H7 (cell line): ENCODE results near the gene NEU4. TPM values are rescaled to one million over a fixed set of nuclear protein-coding genes. Genes with fewer than 3 reads are reported as not detected.
A peak's percentile ranks its signal among the peaks of the same experiment; 100 is the strongest.
"Not testable (repeated sequence)": the region's sequence is repeated elsewhere in the genome, so short reads cannot be mapped to it uniquely, and the experiment has no call there.

Source experiments
- DNase-seq: peaks from one replicate; pipeline ENCODE4 v3.0.0; 2012
- H3K27me3 ChIP-seq: 2 replicates; pipeline ENCODE4 v1.6.0; 2011; ENCODE audit warnings: mild to moderate bottlenecking, low read length; ENCODE audit not compliant: control insufficient read depth, insufficient read depth
- H3K36me3 ChIP-seq: replicated peaks from 2 replicates; pipeline ENCODE4 v1.5.1; 2011; ENCODE audit warnings: low read length; ENCODE audit not compliant: control insufficient read depth, insufficient read depth
- H3K4me3 ChIP-seq: 2 replicates; pipeline ENCODE4 v1.5.1; 2011; ENCODE audit warnings: low read depth, mild to moderate bottlenecking, control low read depth, low read length, moderate library complexity; ENCODE audit not compliant: insufficient read depth
- total RNA-seq: library from RNA; depleted of rRNA; stranded (reverse); fragments of >200 nt; shearing (Covaris generic); gene quantifications from 2 replicates; pipeline ENCODE4 v1.2.3, GENCODE V29; 2014

NEU4 gene
- total RNA-seq, 1 experiment from 2014 or later: not detected

- peak; percentile 90 for DNase-seq
- H3K36me3 ChIP-seq: no peaks in the 10 kb centered on the region
- peaks cover 12% of the 10 kb centered on the region; the same call in 1 of the 2 replicates for H3K27me3 ChIP-seq
- H3K4me3 ChIP-seq: no peak overlapping the region
Measured at GRCh38 chr2:241801611-241802420, 7.2 kb upstream of the NEU4 start.

DNA sequence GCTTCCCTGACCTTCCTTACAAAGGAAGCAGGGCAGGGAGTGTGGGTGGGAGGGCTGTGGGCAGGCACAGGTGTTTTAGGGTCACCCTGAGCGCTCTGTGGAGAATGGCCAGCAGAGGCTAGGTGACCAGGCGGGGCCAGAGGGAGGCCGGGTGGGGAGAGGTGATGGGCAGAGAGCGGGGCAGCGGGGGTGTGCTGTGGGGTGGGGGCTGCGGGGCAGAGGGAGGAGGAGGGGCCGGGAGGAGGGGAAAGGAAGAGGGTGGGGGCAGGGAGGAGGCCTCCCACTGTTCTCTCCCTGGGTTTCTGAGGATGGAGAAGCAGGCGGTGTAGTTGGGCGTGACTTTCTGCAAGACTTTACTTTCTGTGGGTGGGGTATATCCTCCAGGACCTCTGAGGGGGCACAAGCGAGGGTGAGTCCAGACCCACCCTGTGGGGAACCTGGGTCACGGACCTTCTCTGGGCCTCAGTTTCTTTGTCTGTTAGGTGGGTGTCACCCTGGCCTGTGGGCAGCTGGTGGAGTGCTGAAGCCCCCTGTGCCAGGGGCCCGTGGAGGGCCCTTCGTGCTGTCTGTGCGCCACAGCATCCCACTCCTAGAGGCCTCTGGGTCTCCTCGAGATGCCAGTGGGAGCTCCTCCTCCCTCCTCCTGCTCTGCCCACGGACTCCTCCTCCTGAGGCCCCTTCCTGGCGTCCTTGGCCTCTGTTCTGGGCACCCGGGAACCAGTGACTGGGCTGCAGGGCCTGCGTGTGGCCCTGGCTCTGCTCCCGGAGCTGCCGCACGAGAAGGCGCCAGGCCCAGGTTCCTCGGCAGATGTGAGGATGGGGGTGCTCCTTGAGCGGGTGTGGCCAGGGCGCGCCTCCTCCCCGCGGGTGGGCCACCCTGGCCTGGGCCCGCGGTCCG, 6.3 kb upstream of the NEU4 start:
- H3K4me3 ChIP-seq: no peak overlapping the region
- peak; percentile 48 for DNase-seq

GRCh38 chr2:241803387-241804325, 5.3 kb upstream of the NEU4 start:
- DNase-seq: peak; percentile 64
- H3K36me3 ChIP-seq: no peaks in the 10 kb centered on the region

More for the DNA sequence above, 6.3 kb upstream of the NEU4 start:
- no peaks in the 10 kb centered on the region for H3K36me3 ChIP-seq
- peaks cover 12% of the 10 kb centered on the region; the same call in 1 of the 2 replicates for H3K27me3 ChIP-seq

DNA sequence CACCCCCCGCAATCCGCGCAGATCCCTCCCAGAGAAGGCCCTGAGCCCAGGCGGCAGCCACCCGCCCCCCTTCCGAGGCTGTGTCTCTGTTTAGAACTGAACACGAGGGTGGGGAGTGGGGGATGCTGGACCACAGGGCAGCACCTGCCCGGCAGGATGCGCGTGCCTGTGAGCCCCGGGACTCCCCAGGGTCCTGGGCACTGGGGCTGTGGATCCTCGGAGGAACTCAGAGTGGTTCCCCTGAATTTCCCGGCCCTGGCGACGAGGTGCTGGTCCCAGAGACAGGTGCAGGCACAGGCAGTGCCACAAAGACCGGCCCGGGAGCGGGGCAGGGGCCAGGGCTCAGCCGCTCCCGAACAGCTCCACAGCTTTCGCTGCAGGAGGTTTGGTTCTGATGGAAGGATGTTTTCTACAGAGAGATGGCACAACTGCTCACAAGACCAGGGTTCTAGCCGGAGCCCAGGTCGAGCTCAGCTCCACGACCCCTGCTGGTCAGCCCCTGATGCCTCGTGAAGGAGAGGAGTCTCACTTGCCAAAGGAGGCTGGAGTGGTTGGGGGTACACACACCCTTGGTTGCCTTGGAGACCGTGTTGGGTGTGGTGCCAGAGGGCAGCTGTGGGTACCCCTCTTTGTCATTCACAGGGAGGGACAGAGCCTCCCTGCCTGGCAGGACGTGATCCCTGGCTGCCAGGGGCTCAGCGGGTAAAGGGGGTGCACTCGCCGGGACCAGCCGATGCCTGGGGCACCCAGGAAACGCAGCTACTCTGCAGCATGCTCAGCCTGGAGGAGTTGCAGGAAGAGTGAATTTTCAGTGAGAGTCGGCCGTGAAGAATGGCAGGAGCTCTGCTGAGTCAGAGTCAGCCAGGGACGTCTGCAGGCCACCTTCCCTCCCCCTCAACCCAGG, 4.4 kb upstream of the NEU4 start:
- Histone ChIP-seq H3K4me3 (peak overlapping the region; percentile 17; the same call in 1 of the 2 replicates), H3K27me3 (peaks cover 12% of the 10 kb centered on the region; the same call in 1 of the 2 replicates), H3K36me3 (no peaks in the 10 kb centered on the region)
- DNase-seq: peak; percentile 76

More at GRCh38 chr2:241803387-241804325, 5.3 kb upstream of the NEU4 start:
- Histone ChIP-seq H3K27me3 (peaks cover 12% of the 10 kb centered on the region; the same call in 1 of the 2 replicates), H3K4me3 (peak overlapping the region; percentile 17; the same call in 1 of the 2 replicates)

DNA sequence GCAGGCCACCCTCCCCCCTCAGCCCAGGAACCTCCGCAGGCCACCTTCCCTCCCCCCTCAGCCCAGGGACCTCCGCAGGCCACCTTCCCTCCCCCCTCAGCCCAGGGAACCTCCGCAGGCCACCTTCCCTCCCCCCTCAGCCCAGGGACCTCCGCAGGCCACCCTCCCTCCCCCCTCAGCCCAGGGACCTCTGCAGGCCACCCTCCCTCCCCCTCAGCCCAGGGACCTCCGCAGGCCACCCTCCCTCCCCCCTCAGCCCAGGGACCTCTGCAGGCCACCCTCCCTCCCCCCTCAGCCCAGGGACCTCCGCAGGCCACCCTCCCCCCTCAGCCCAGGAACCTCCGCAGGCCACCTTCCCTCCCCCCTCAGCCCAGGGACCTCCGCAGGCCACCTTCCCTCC, 2.8 kb upstream of the NEU4 start:
- not testable (repeated sequence) for H3K4me3 ChIP-seq, DNase-seq, H3K36me3 ChIP-seq
- peaks cover 12% of the 10 kb centered on the region; the same call in 1 of the 2 replicates for H3K27me3 ChIP-seq

DNA sequence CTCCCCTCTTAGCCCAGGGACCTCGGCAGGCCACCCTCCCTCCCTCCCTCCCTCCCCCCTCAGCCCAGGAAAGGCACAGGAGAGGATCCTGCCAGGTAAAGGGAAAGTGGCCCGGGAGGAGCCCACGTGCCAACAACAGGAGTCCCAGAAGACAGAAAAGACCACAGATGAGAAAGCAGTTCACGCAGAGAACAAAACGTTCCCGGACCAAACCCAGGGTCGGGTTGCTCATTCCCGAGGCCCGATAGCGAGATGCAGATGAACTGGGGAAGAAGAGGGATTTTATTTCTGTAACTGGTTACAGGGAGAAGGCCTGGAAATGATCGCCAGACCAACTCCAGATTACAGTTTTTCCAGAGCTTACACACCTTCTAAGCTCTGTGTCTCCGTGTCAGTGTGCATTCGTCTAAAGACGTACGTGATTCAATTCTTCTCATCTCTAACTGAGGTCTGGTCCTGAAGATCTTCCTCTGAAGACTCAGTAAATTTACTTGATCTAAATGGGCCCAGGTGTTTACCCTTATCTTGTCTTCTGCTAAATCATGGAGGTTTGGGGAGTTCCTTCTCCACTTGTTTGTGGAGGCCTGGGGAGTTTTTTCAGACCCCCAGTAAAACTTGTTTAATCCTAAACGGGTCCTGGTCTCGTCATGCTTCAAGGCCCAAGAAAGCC, 807 bp upstream of the NEU4 start:
- DNase-seq: peak; percentile 73
- no peak overlapping the region for H3K4me3 ChIP-seq
- H3K27me3 ChIP-seq: peaks cover 10% of the 10 kb centered on the region; the same call in 1 of the 2 replicates
- no peaks in the 10 kb centered on the region for H3K36me3 ChIP-seq

DNA sequence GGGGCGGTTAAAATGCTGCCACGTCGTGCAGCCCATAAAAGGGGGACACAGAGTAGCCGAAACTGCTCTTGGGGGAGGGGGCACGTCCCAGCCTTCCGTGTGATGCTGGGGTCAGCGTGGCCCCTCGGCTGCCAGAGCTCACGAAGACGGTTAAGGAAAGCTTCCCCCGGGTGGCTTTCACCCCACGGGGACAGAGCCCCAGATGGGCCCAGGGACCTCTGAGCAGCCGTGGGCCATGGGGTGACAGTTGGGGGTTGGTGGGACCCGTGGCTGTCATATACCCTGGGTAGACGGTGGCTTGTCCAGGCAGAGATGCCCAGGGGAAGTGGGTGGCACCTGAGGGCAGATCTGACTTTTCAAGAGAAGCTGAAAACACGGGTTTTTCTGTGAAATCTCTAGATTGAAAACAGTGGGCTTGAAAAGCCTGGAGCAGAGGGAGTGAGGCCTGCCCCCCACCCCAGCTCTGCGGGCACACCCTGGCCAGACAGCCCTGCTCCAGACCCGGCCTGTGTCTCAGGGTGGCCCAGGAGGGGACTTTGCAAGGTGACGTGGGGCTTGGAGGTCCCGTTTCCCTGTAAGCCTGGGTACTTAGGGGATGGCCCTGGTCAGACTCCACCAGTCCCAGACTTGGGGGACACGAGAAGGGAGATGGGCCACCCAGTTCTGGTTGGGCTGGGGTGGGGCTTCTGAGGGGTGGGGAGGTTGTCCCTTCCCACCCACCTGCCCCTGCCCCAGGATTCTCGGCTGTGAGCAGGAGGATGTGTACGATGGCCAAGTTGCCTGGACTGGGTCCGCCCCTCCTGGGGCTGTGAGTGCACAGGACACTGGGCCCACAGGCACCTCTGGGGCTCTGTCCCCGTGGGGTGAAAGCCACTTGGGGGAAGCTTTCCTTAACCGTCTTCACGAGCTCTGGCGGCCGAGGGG, 652 bp downstream of the NEU4 start:
- no peak overlapping the region for H3K4me3 ChIP-seq
- peak; percentile 68 for DNase-seq
- H3K27me3 ChIP-seq: no peaks in the 10 kb centered on the region
- no peaks in the 10 kb centered on the region for H3K36me3 ChIP-seq

- Histone ChIP-seq H3K4me3 (no peak overlapping the region), H3K36me3 (no peaks in the 10 kb centered on the region), H3K27me3 (no peaks in the 10 kb centered on the region)
- DNase-seq: peak; percentile 68
Measured at GRCh38 chr2:241810307-241811200, 1.6 kb downstream of the NEU4 start.

DNA sequence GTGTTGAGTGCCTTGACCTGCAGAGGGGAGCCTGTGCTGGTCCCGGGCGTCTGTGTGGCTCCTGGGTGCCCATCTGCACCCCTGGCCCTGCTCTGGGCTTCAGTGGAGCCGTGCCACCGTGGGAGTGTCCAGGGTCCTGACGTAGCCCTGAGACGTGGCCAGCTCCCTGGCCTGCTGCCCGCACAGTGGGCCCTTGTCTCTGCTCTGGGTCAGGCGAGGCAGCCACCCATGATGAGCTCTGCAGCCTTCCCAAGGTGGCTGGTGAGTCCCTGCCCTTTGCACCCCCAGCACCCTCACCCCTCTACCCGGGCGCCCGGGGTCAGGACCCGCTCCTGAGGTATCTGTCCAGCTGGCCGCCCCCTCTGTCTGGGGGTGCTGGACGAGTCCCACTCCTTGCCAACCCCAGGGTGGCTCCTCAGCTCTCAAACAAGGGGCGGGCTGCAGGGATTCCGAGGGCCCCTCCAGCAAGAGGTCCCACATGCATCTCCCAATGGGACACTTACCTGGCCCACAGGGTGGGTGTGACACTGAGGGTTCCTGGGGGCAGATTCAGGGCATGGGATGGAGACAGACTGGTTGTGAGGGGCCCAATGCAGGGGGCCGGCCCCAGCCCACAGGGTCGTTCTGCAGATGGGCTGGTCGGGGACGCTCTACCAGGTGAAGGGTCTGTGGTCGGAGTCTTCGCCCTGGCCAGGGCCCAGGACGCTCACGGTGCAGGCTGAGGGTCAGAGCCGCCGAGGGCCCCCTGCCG, 2.4 kb downstream of the NEU4 start:
- no peaks in the 10 kb centered on the region for H3K27me3 ChIP-seq
- no peak overlapping the region for H3K4me3 ChIP-seq
- H3K36me3 ChIP-seq: no peaks in the 10 kb centered on the region
- DNase-seq: peak; percentile 65

- peak; percentile 60 for DNase-seq
- H3K27me3 ChIP-seq: no peaks in the 10 kb centered on the region
- no peaks in the 10 kb centered on the region for H3K36me3 ChIP-seq
- no peak overlapping the region for H3K4me3 ChIP-seq
Measured at GRCh38 chr2:241811952-241812729, 3.1 kb downstream of the NEU4 start.
